Large intestine (tissue), 12 donors: ENCODE measurements around the gene METAP2. TPM values are rescaled to one million over a fixed set of nuclear protein-coding genes. Genes with fewer than 3 reads are reported as not detected.

Experiments
- DNase-seq, 2 donors: peaks; one replicate each; pipeline versions ENCODE4 v3.0.0 to v3.0.0-alpha.2; 2013
- H3K27ac ChIP-seq: one replicate; pipeline ENCODE4 v1.5.1; 2013; ENCODE audit warnings: low read length
- H3K27me3 ChIP-seq: 2 replicates; pipeline ENCODE4 v1.6.1; 2013; ENCODE audit warnings: low read length; ENCODE audit not compliant: control insufficient read depth, insufficient read depth
- H3K36me3 ChIP-seq: 2 replicates; pipeline ENCODE4 v1.6.1; 2013; ENCODE audit warnings: low read length; ENCODE audit not compliant: control insufficient read depth, insufficient read depth
- H3K4me1 ChIP-seq: one replicate; pipeline ENCODE4 v1.6.1; 2013; ENCODE audit warnings: low read length; ENCODE audit not compliant: control insufficient read depth, insufficient read depth
- H3K4me3 ChIP-seq: one replicate; pipeline ENCODE4 v1.5.1; 2013; ENCODE audit warnings: low read length
- H3K9me3 ChIP-seq: one replicate; pipeline ENCODE4 v1.6.1; 2013; ENCODE audit warnings: mild to moderate bottlenecking, low read depth, low read length, moderate library complexity; ENCODE audit not compliant: control insufficient read depth
- WGBS: methylation state at CpG from one replicate; pipeline ENCODE4 v1.1.5; 2013; ENCODE audit warnings: low lambda C conversion rate; ENCODE audit not compliant: insufficient coverage; 5-methylcytosine and 5-hydroxymethylcytosine counted together
- long read RNA-seq, 11 donors: transcript quantifications; one replicate each; lab custom pipeline, GENCODE V29; 2026
- polyA plus RNA-seq: library from polyadenylated mRNA; unstranded; fragments of 120-200 nt; gene quantifications from one replicate; pipeline ENCODE4 v1.2.1, GENCODE V29; 2013

Gene METAP2
- 88.1 TPM for polyA plus RNA-seq
- long read RNA-seq, donor 1, transcript METAP2-210 (11 exons, 1,874 nt), result minor isoform, 7 of 39 reads
- long read RNA-seq, donor 1, transcript METAP2-202 (11 exons, 3,601 nt), result major isoform, 17 of 39 reads
- long read RNA-seq, donor 1, partial matches to known transcripts, result 14 of 39 reads
- long read RNA-seq, donor 1, other reads (novel, unspliced or antisense), result 0 of 39 reads
- long read RNA-seq, donor 2, transcript METAP2-210 (11 exons, 1,874 nt), result minor isoform, 5 of 56 reads
- long read RNA-seq, donor 2, transcript METAP2-202 (11 exons, 3,601 nt), result major isoform, 14 of 56 reads
- long read RNA-seq, donor 2, partial matches to known transcripts, result 35 of 56 reads
- long read RNA-seq, donor 2, other reads (novel, unspliced or antisense), result 0 of 56 reads
- long read RNA-seq, donor 3, result 0 reads
- long read RNA-seq, donor 4, partial matches to known transcripts, result 0 of 1 reads
- long read RNA-seq, donor 4, other reads (novel, unspliced or antisense), result 0 of 1 reads
- long read RNA-seq, donor 5, transcript METAP2-202 (11 exons, 3,601 nt), result major isoform, 16 of 29 reads
- long read RNA-seq, donor 5, transcript METAP2-210 (11 exons, 1,874 nt), result minor isoform, 6 of 29 reads
- long read RNA-seq, donor 5, partial matches to known transcripts, result 7 of 29 reads
- long read RNA-seq, donor 5, other reads (novel, unspliced or antisense), result 0 of 29 reads
- long read RNA-seq, donor 6, transcript METAP2-202 (11 exons, 3,601 nt), result major isoform, 19 of 61 reads
- long read RNA-seq, donor 6, partial matches to known transcripts, result 38 of 61 reads
- long read RNA-seq, donor 6, other reads (novel, unspliced or antisense), result 0 of 61 reads
- long read RNA-seq, donor 7, transcript METAP2-202 (11 exons, 3,601 nt), result major isoform, 8 of 35 reads
- long read RNA-seq, donor 7, partial matches to known transcripts, result 23 of 35 reads
- long read RNA-seq, donor 7, other reads (novel, unspliced or antisense), result 0 of 35 reads
- long read RNA-seq, donor 8, transcript METAP2-202 (11 exons, 3,601 nt), result major isoform, 18 of 131 reads
- long read RNA-seq, donor 8, partial matches to known transcripts, result 109 of 131 reads
- long read RNA-seq, donor 8, other reads (novel, unspliced or antisense), result 0 of 131 reads
- long read RNA-seq, donor 9, transcript METAP2-202 (11 exons, 3,601 nt), result major isoform, 13 of 35 reads
- long read RNA-seq, donor 9, partial matches to known transcripts, result 18 of 35 reads
- long read RNA-seq, donor 9, other reads (novel, unspliced or antisense), result 0 of 35 reads
- long read RNA-seq, donor 10, transcript METAP2-202 (11 exons, 3,601 nt), result major isoform, 14 of 35 reads
- long read RNA-seq, donor 10, partial matches to known transcripts, result 17 of 35 reads
- long read RNA-seq, donor 10, other reads (novel, unspliced or antisense), result 0 of 35 reads
- long read RNA-seq, donor 11, transcript METAP2-202 (11 exons, 3,601 nt), result major isoform, 6 of 45 reads
- long read RNA-seq, donor 11, transcript METAP2-210 (11 exons, 1,874 nt), result minor isoform, 5 of 45 reads
- long read RNA-seq, donor 11, partial matches to known transcripts, result 33 of 45 reads
- long read RNA-seq, donor 11, other reads (novel, unspliced or antisense), result 0 of 45 reads

- H3K27me3 ChIP-seq, result no peaks in the 10 kb centered on the region
- DNase-seq, result peak; percentile 95 to 98
- H3K27ac ChIP-seq, result peak within 1 kb of the TSS; percentile 78
- peaks cover 29% of the 10 kb centered on the region for H3K36me3 ChIP-seq
- peaks cover 5% of the 10 kb centered on the region for H3K4me1 ChIP-seq
- H3K4me3 ChIP-seq, result peak within 1 kb of the TSS; percentile 98
- H3K9me3 ChIP-seq, result no peaks in the 10 kb centered on the region
- no CpG with 5 or more reads among the region's 49 CpGs for WGBS
Measured at GRCh38 chr12:95473884-95474659, at the start of gene METAP2. TSS of gene METAP2 (plus strand) at chr12:95474152. CDS start at chr12:95474180, 28 bp downstream.

GRCh38 chr12:95424271-95424994 lies 49.5 kb upstream of the METAP2 start:
- no peak for DNase-seq
- no peaks in the 10 kb centered on the region for H3K9me3 ChIP-seq
- H3K4me1 ChIP-seq, result no peaks in the 10 kb centered on the region
- H3K27ac ChIP-seq, result no peak overlapping the region
- H3K27me3 ChIP-seq, result no peaks in the 10 kb centered on the region
- H3K36me3 ChIP-seq, result no peaks in the 10 kb centered on the region
- no peak overlapping the region for H3K4me3 ChIP-seq
- 100% methylated on average over 1 of the region's 8 CpGs for WGBS

GRCh38 chr12:95429172-95429510 lies 44.8 kb upstream of the METAP2 start:
- no peaks in the 10 kb centered on the region for H3K4me1 ChIP-seq
- no peaks in the 10 kb centered on the region for H3K27me3 ChIP-seq
- H3K9me3 ChIP-seq, result no peaks in the 10 kb centered on the region
- no peaks in the 10 kb centered on the region for H3K36me3 ChIP-seq
- WGBS, result no CpG with 5 or more reads among the region's 8 CpGs
- no peak overlapping the region for H3K4me3 ChIP-seq
- H3K27ac ChIP-seq, result no peak overlapping the region
- no peak for DNase-seq

GRCh38 chr12:95431120-95431519 lies 42.8 kb upstream of the METAP2 start:
- Histone ChIP-seq H3K9me3 (no peaks in the 10 kb centered on the region), H3K4me1 (no peaks in the 10 kb centered on the region), H3K4me3 (no peak overlapping the region), H3K27ac (no peak overlapping the region), H3K27me3 (no peaks in the 10 kb centered on the region), H3K36me3 (no peaks in the 10 kb centered on the region)
- 100% methylated on average over 2 of the region's 4 CpGs for WGBS
- no peak for DNase-seq

GRCh38 chr12:95435355-95435754 lies 38.6 kb upstream of the METAP2 start:
- H3K4me1 ChIP-seq, result no peaks in the 10 kb centered on the region
- no peak overlapping the region for H3K27ac ChIP-seq
- 93% methylated on average over 3 of the region's 3 CpGs for WGBS
- H3K27me3 ChIP-seq, result no peaks in the 10 kb centered on the region
- H3K36me3 ChIP-seq, result no peaks in the 10 kb centered on the region
- no peaks in the 10 kb centered on the region for H3K9me3 ChIP-seq
- DNase-seq, result no peak
- no peak overlapping the region for H3K4me3 ChIP-seq

GRCh38 chr12:95437565-95437964 lies 36.4 kb upstream of the METAP2 start:
- Histone ChIP-seq H3K4me1 (no peaks in the 10 kb centered on the region), H3K4me3 (no peak overlapping the region), H3K9me3 (no peaks in the 10 kb centered on the region), H3K27me3 (no peaks in the 10 kb centered on the region), H3K36me3 (no peaks in the 10 kb centered on the region), H3K27ac (no peak overlapping the region)
- no peak for DNase-seq
- WGBS, result no CpG with 5 or more reads among the region's 2 CpGs

- Histone ChIP-seq H3K4me1 (peaks cover 3% of the 10 kb centered on the region), H3K27ac (no peak overlapping the region), H3K27me3 (no peaks in the 10 kb centered on the region), H3K9me3 (no peaks in the 10 kb centered on the region), H3K4me3 (no peak overlapping the region), H3K36me3 (no peaks in the 10 kb centered on the region)
- no peak for DNase-seq
- 80% methylated on average over 1 of the region's 9 CpGs for WGBS
Measured at GRCh38 chr12:95439461-95440230, 34.3 kb upstream of the METAP2 start.

GRCh38 chr12:95440401-95440800 lies 33.6 kb upstream of the METAP2 start:
- no peak for DNase-seq
- Histone ChIP-seq H3K4me3 (no peak overlapping the region), H3K36me3 (no peaks in the 10 kb centered on the region), H3K4me1 (peaks cover 6% of the 10 kb centered on the region), H3K27ac (no peak overlapping the region), H3K9me3 (no peaks in the 10 kb centered on the region), H3K27me3 (no peaks in the 10 kb centered on the region)
- 100% methylated on average over 1 of the region's 3 CpGs for WGBS
